ENCODE data around the gene KRTAP5-5. TPM values are rescaled to one million over a fixed set of nuclear protein-coding genes. Genes with fewer than 3 reads are reported as not detected.
"Not testable (repeated sequence)": the region's sequence is repeated elsewhere in the genome, so short reads cannot be mapped to it uniquely, and the experiment has no call there.

KRTAP5-5 gene
- total RNA-seq, 1 donor from 2014 or later = not detected

GRCh38 chr11:1642288-1643145 lies 12.9 kb downstream of the KRTAP5-5 start:
- no peak for DNase-seq (ENCODE audit: low spot score)

DNA sequence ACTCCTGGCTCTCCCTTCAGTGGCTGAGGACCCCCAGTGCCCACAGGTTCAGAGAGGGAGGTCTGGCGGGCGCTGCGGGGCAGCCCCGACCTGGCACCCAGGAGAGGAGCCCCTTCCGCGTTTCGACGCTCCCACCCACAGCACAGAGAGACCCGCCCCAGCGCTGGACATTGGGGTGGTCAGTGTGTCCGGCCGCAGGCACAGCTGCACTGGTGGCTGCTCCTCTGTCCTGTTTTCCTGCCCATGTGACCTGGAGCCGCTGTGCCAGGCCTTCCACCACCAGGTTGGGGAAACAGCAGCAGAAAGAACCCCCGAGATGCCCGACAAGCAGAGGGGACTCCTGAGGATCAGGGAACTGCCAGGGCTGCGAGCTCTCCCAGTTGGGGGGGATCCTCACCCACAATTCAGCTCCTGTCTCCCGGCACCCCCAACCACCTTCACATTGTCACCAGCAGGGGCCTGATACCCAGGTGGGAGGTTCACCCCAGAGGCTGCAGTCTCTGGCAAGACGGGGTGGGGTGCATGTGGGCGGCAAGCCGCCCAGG lies 13.6 kb downstream of the KRTAP5-5 start:
- DNase-seq (ENCODE audit: low spot score) = no peak

- no peak for DNase-seq (ENCODE audit: low spot score)
These were observed 15.2 kb downstream of the KRTAP5-5 start for GRCh38 chr11:1644601-1645356.

- no peak for DNase-seq (ENCODE audit: low spot score)
These were observed 15.8 kb downstream of the KRTAP5-5 start for GRCh38 chr11:1645357-1645821.

GRCh38 chr11:1646540-1646939 lies 17.0 kb downstream of the KRTAP5-5 start:
- DNase-seq (ENCODE audit: low spot score) = not testable (repeated sequence)

GRCh38 chr11:1647901-1648652 lies 18.5 kb downstream of the KRTAP5-5 start:
- DNase-seq (ENCODE audit: low spot score) = no peak

DNA sequence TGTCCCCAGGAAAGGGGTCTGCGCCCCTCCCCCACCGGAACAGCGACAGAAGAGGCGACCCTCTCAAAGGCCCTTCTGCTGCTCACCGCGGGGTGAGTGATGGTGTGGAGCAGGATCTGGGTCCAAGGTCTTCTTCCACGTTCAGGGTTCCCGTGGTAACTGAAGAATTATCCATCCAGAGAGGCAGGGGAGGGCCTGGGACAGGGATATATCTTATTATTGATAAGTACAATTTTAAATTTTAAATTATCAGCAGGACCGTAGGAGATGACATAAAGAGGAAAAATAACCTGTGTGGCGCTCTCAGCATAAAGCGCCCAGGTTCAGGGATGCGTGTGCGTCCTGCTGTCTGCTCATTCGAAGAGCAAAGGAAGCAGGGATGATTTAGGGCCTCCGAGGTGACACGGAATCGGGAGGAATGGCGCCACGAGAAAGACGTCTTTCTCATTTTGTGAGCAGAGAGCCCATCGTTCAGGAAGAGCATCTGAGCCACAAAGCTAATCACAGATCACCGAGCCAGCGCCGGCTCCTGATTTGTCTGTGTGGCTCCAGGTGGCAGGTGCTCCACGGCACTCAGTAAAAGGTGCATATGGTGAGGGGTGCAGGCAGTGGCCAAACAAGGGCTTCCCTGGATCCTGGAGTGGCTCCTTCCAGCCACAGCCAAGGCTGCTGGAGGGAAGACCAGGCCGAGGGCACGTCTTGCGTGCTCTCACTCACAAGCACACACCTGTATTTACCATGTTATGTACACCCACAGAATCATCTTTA lies 19.3 kb downstream of the KRTAP5-5 start:
- DNase-seq (ENCODE audit: low spot score) = no peak

DNA sequence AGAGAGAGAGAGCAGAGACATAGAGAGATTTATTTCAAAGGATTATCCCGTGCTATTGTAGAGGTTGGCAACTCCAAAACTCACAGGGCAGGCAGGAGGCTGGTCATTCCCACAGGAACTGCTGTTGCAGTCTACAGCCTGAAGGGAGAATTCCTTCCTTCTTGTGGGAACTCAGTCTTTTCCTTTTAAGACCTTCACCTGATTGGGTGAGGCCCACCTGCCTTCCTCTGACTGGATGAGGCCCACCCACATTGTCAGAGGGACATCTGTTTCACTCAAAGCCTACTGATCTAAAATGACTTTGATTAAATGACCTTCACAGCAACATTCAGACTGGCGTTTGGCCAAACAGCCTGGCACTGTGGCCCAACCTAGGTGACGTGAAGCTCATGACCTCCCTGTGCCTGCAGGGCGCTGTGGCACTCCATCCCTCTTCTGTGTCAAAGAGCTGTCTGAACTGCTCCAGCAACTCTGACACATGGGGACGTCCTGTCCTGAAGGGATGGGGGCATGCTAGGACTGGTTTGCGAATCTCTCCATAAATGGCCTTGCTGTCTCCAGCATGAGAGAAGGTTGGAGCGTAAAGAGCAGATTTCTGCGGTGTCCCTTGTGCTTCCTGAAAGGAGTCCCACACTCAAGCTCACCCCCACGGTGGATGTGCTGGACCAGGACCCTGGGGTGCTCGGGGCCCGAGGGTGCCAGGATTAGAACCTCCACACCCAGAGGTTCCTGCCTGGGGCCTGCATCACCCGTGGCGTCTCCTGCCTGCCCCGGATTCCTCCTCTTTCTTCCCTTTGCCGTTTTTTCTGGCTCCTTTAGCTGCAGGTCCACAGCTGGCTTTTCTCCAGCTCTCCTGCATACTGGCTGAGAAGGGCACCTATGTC lies 20.7 kb downstream of the KRTAP5-5 start:
- DNase-seq (ENCODE audit: low spot score) = no peak

DNA sequence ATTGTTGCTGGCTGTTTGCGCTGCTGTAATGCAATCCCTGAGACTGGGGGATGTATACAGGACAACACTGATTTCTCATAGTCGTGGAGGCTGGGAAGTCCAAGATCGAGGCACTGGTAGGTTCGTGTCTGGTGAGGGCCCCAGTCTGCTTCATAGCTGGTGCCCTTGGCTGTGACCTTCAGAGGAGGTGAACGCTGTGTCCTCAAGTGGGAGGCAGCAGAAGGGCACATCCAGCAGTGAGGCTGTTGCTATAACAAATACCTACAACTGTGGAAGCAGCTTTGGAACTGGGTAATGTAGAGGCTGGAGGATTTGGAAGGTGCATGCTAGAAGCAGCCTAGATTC lies 21.3 kb downstream of the KRTAP5-5 start:
- DNase-seq (ENCODE audit: low spot score) = no peak

DNA sequence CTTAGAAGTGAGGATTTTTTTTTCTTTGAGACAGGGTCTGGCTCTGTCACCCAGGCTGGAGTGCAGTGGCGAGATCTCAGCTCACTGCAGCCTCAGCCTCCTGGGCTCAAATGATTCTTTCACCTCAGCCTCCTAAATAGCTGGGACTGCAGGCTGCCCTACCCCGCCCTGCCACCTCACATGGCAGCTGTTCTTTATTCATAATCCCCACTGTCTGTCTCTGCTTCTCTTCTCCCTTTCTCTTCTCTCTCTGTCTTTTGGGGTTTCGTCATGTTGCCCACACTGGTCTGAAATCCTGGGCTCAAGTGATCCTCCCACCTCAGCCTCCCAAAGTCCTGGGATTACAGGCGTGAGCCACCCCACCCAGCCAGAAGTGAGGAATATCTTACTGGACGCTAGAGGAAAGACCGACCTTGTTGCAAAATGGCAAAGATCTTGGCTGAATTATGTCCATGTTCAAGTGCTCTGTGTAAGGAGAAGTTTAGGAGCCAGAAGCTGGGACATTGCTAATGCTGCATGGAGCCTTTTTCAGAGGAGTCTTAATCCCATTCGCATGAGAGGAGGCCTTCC lies 21.9 kb downstream of the KRTAP5-5 start:
- no peak for DNase-seq (ENCODE audit: low spot score)

GRCh38 chr11:1652026-1652425 lies 22.5 kb downstream of the KRTAP5-5 start:
- DNase-seq (ENCODE audit: low spot score) = no peak

DNA sequence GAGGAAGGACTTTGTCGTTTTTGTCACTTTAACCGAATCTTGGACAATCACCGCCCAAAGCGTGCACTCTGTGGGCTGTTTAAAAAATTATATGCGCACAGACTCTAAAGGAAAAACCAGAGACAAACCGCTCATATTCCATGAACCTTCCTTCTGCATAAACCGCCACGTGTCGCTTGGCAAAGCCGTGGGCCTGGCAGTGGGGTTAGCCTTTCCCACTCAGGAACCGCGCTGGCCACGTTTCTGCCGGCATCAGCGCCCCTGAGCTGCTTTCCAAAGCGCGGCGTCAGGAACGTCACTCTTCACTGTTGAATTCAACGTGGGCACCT lies 22.8 kb downstream of the KRTAP5-5 start:
- no peak for DNase-seq (ENCODE audit: low spot score)

GRCh38 chr11:1652771-1653540 lies 23.4 kb downstream of the KRTAP5-5 start:
- peak; percentile 77 for DNase-seq (ENCODE audit: low spot score)

DNA sequence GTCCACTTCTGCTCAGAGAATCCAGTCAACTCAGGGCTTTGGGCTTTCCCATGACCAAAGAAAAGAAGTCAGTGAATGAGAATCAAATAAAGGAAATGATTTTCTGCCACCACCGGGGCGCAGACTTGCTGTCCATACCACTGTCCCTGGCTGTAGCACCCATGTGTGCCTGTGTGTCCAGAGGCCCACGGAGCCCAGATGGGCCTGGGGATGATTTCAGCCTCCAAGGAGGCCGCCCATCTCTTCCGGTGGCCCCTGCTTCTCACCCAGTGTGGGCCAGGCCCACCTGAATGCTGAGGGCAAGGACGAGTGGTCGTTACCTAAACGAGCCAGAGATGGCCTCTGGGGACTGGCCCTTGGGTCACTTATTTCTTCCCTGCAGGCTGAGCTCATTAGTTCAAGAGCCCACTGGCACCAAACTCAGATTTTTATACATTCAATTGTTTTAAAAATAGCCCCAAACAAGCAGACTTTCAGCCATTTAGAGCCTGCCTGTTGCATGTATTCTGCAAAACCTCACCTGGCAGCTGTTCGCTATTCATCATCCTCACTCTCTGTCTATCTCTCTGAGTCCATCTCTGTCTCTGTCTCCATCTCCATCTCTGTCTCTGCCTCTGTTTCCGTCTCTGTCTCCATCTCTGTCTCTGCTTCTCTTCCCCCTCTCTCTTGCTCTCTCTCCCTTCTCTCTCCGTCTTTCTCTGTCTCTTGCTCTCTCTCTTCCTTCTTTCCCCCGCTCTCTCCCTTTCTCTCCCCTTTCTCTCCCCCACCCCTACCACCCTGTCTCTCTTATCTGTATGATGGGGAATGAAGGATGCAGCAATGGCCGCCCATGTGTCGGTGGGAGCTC lies 24.2 kb downstream of the KRTAP5-5 start:
- peak; percentile 31 for DNase-seq (ENCODE audit: low spot score)

GRCh38 chr11:1654388-1655167 lies 25.0 kb downstream of the KRTAP5-5 start:
- peak; percentile 34 for DNase-seq (ENCODE audit: low spot score)

- DNase-seq (ENCODE audit: low spot score) = peak; percentile 42
These were observed 25.8 kb downstream of the KRTAP5-5 start for GRCh38 chr11:1655168-1656060.

Measured in ureter (tissue), 1 donor.